ENCODE results near the gene DNAH5. TPM values are rescaled to one million over a fixed set of nuclear protein-coding genes. Genes with fewer than 3 reads are reported as not detected.
A peak's percentile ranks its signal among the peaks of the same experiment; 100 is the strongest.

Gene DNAH5
- total RNA-seq, 1 donor from 2014 or later = 1.2 TPM

DNA sequence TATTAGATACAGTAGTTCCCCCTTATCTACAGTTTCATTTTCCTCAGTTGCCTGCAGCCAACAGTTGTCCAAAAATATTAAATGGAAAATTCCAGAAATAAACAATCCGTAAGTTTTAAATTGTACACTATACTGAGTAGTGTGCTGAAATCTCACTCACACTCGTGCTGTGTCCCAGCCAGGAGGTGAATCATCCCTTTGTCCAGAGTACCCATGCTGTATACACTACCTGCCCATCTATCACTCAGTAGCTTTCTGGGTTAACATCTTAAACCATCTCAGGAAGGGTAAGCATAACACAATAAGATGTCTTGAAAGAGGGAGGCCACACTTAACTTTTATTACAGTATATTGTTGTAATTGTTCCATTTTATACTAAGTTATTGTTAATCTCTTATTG is 31.7 kb upstream of the DNAH5 start:
- H3K4me3 Mint-ChIP-seq = no peak overlapping the region
- no peaks in the 10 kb centered on the region for H3K9me3 Mint-ChIP-seq
- no peaks in the 10 kb centered on the region for H3K36me3 Mint-ChIP-seq
- TF ChIP-seq, protein P1, sequence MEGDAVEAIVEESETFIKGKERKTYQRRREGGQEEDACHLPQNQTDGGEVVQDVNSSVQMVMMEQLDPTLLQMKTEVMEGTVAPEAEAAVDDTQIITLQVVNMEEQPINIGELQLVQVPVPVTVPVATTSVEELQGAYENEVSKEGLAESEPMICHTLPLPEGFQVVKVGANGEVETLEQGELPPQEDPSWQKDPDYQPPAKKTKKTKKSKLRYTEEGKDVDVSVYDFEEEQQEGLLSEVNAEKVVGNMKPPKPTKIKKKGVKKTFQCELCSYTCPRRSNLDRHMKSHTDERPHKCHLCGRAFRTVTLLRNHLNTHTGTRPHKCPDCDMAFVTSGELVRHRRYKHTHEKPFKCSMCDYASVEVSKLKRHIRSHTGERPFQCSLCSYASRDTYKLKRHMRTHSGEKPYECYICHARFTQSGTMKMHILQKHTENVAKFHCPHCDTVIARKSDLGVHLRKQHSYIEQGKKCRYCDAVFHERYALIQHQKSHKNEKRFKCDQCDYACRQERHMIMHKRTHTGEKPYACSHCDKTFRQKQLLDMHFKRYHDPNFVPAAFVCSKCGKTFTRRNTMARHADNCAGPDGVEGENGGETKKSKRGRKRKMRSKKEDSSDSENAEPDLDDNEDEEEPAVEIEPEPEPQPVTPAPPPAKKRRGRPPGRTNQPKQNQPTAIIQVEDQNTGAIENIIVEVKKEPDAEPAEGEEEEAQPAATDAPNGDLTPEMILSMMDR (conservative IDR thresholded peaks at IDR 0.05) = no peak
- DNase-seq (ENCODE audit: extremely low spot score, unreplicated experiment) = no peak
- H3K4me1 Mint-ChIP-seq (ENCODE audit: unreplicated experiment) = no peaks in the 10 kb centered on the region
- no peak overlapping the region for H3K27ac Mint-ChIP-seq
- peaks cover 13% of the 10 kb centered on the region for H3K27me3 Mint-ChIP-seq

DNA sequence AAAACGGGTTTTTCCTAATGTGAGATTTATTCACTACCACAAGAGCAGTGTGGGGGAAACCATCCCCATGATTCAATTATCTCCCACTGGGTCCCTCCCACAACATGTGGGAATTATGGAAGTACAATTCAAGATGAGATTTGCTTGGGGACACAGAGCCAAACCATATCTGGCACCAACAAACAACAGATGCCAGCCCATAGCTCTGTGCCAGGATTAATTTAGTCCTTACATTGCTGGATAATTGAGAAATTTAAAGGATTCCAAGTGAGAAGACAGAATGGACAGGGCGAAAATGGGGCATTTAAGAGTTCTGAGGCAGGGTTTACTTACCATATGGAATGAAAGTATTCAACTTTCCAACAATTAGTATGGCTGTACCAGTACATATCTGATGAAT is 30.8 kb upstream of the DNAH5 start:
- no peak overlapping the region for H3K4me3 Mint-ChIP-seq
- TF ChIP-seq, protein P1 (conservative IDR thresholded peaks at IDR 0.05) = no peak
- H3K27me3 Mint-ChIP-seq = peaks cover 15% of the 10 kb centered on the region
- no peaks in the 10 kb centered on the region for H3K36me3 Mint-ChIP-seq
- peaks cover 3% of the 10 kb centered on the region for H3K9me3 Mint-ChIP-seq
- DNase-seq (ENCODE audit: extremely low spot score, unreplicated experiment) = no peak
- H3K27ac Mint-ChIP-seq = no peak overlapping the region
- no peaks in the 10 kb centered on the region for H3K4me1 Mint-ChIP-seq (ENCODE audit: unreplicated experiment)

DNA sequence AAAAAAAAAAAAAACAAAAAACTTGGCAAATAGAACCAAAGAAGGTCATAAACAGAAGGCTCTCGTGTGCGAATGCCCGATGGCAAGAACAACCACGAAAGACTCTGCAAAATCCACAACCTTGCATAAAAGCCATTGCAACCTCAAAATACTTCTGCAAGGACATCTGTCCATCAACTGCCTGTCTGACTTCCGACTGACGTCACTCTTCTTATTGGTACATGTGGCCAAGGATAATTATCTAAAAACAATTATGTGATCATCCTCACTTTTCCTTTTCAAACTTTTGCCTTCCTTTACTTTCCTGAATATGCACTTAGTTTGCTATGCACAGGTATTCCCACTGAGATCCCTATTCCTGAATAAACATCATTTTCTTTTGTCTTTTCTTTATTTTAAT is 29.2 kb upstream of the DNAH5 start:
- Mint-ChIP-seq H3K27ac (no peak overlapping the region), H3K9me3 (peaks cover 3% of the 10 kb centered on the region), H3K36me3 (no peaks in the 10 kb centered on the region), H3K4me3 (no peak overlapping the region), H3K27me3 (peaks cover 18% of the 10 kb centered on the region), H3K4me1 (ENCODE audit: unreplicated experiment) (no peaks in the 10 kb centered on the region)
- TF ChIP-seq, protein P1 (conservative IDR thresholded peaks at IDR 0.05) = no peak
- no peak for DNase-seq (ENCODE audit: extremely low spot score, unreplicated experiment)

DNA sequence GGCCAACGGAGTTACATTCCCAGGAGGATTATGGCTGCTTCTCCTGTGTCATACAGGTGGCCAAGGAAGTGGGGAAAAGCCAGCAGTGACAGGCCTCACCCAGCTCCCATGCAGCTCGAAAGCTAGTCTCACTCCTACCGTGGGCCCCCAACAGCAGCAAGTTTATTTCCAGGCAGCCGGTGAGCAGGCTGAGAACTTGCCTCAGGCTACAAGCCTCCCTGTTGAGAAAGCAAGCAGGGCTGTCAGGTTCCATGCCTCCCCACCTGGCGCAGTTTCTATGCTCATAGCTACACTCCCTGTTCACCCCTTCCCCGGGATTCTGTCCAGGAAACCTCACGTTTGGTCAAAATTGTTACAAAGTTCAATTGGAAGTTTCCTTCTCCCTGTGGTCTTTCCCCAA is 27.5 kb upstream of the DNAH5 start:
- peaks cover 16% of the 10 kb centered on the region for H3K27me3 Mint-ChIP-seq
- no peak for DNase-seq (ENCODE audit: extremely low spot score, unreplicated experiment)
- H3K9me3 Mint-ChIP-seq = peaks cover 3% of the 10 kb centered on the region
- no peak overlapping the region for H3K4me3 Mint-ChIP-seq
- no peaks in the 10 kb centered on the region for H3K4me1 Mint-ChIP-seq (ENCODE audit: unreplicated experiment)
- TF ChIP-seq, protein P1 (conservative IDR thresholded peaks at IDR 0.05) = no peak
- H3K36me3 Mint-ChIP-seq = no peaks in the 10 kb centered on the region
- H3K27ac Mint-ChIP-seq = no peak overlapping the region

DNA sequence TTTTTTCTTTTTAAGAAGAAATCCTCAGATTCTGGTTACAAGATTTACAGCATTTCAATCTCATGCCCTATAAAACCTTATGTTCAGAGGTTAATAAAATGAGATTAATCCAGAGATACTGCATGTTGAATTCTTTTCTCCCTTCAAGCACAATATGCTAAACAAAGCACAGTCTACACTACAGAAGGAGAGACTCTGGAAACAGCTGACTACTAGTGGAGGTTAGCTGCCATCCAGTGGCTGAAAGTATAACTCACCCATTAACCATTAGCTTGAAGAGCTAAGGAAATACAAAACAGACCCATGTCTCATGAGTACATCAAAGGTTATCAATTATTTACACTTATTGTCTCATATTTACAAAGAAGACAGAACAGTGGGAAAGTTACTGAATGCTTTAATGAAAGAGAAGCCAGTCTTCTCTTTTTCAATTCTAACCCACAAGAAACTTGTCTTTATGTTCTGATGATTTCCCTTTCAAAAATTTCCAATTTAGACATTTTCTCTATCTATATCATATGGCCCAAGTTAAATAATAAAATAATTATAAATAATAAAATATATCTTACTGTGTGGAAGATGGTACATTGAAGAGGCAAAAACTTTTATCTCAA is 12.7 kb upstream of the DNAH5 start:
- H3K27me3 Mint-ChIP-seq = no peaks in the 10 kb centered on the region
- no peaks in the 10 kb centered on the region for H3K9me3 Mint-ChIP-seq
- H3K27ac Mint-ChIP-seq = no peak overlapping the region
- TF ChIP-seq, protein P1 (conservative IDR thresholded peaks at IDR 0.05) = peak; percentile 87
- DNase-seq (ENCODE audit: extremely low spot score, unreplicated experiment) = no peak
- H3K4me1 Mint-ChIP-seq (ENCODE audit: unreplicated experiment) = no peaks in the 10 kb centered on the region
- no peaks in the 10 kb centered on the region for H3K36me3 Mint-ChIP-seq
- no peak overlapping the region for H3K4me3 Mint-ChIP-seq

DNA sequence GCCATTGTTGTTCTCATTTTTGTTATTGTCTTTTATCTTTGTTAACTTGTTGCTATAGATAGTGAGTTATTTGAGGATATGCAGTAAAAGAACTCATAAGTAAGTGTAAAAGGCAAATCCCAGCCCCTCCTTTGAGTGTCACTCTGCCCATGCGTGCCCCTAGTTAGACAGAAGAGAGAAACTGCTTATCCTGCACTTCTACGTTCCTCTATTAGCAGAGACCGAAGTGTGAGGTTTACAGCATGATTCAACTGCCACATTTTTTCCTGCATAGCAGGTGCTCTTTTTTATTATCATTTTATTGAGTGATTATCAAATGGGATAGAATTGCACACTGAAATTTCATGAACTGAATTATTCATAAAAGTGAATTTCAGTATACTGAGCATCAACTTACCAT is 12.0 kb upstream of the DNAH5 start:
- DNase-seq (ENCODE audit: extremely low spot score, unreplicated experiment) = no peak
- H3K27me3 Mint-ChIP-seq = no peaks in the 10 kb centered on the region
- no peaks in the 10 kb centered on the region for H3K9me3 Mint-ChIP-seq
- H3K27ac Mint-ChIP-seq = no peak overlapping the region
- no peak overlapping the region for H3K4me3 Mint-ChIP-seq
- TF ChIP-seq, protein P1 (conservative IDR thresholded peaks at IDR 0.05) = no peak
- no peaks in the 10 kb centered on the region for H3K4me1 Mint-ChIP-seq (ENCODE audit: unreplicated experiment)
- H3K36me3 Mint-ChIP-seq = no peaks in the 10 kb centered on the region
